ENCODE measurements around the gene NMUR1. TPM values are rescaled to one million over a fixed set of nuclear protein-coding genes. Genes with fewer than 3 reads are reported as not detected.

Gene NMUR1
- total RNA-seq, 1 donor from 2014 or later = 0.10 TPM

DNA sequence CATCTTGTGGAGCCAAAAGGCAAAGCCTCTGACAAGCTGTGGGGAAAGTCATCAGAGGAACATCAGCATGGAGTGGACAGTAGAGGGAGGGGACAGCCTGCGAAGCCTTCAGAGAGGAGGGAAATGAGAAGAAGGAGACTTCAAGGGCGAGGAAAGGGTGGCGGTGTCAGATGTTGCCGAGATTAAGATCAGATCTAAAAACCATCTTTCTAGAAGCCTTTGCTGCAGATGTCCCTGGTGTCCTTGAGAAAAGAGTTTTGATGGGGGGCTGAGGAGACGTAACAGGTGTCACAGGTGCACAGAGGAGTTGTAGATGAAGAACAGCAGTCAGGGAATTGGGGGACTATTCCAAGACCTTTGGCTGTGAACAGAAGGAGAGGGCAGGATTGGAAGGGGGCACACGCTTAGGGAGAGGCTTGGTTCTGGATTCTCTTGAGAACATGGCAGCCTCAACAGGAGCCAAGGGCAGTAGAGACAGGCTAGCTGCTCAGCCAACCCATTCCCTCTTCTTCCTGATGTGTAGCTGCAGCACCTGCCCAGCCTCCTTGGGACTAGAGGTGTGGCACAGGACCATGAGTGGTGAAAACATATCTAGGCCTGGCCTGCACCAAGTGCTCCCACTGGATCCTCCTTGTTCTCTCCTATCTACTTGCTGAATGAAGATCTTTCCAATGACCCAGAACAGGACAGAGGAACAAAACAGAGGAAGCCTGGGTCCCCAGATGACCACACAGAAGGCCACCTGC lies 43.2 kb downstream of the NMUR1 start:
- Mint-ChIP-seq H3K4me1 (ENCODE audit: unreplicated experiment) (no peaks in the 10 kb centered on the region), H3K27ac (no peak overlapping the region), H3K4me3 (no peak overlapping the region), H3K9me3 (peaks cover 5% of the 10 kb centered on the region), H3K36me3 (no peaks in the 10 kb centered on the region), H3K27me3 (no peaks in the 10 kb centered on the region)
- DNase-seq (ENCODE audit: extremely low spot score, unreplicated experiment) = no peak
- TF ChIP-seq, protein P1, sequence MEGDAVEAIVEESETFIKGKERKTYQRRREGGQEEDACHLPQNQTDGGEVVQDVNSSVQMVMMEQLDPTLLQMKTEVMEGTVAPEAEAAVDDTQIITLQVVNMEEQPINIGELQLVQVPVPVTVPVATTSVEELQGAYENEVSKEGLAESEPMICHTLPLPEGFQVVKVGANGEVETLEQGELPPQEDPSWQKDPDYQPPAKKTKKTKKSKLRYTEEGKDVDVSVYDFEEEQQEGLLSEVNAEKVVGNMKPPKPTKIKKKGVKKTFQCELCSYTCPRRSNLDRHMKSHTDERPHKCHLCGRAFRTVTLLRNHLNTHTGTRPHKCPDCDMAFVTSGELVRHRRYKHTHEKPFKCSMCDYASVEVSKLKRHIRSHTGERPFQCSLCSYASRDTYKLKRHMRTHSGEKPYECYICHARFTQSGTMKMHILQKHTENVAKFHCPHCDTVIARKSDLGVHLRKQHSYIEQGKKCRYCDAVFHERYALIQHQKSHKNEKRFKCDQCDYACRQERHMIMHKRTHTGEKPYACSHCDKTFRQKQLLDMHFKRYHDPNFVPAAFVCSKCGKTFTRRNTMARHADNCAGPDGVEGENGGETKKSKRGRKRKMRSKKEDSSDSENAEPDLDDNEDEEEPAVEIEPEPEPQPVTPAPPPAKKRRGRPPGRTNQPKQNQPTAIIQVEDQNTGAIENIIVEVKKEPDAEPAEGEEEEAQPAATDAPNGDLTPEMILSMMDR (conservative IDR thresholded peaks at IDR 0.05) = no peak

DNA sequence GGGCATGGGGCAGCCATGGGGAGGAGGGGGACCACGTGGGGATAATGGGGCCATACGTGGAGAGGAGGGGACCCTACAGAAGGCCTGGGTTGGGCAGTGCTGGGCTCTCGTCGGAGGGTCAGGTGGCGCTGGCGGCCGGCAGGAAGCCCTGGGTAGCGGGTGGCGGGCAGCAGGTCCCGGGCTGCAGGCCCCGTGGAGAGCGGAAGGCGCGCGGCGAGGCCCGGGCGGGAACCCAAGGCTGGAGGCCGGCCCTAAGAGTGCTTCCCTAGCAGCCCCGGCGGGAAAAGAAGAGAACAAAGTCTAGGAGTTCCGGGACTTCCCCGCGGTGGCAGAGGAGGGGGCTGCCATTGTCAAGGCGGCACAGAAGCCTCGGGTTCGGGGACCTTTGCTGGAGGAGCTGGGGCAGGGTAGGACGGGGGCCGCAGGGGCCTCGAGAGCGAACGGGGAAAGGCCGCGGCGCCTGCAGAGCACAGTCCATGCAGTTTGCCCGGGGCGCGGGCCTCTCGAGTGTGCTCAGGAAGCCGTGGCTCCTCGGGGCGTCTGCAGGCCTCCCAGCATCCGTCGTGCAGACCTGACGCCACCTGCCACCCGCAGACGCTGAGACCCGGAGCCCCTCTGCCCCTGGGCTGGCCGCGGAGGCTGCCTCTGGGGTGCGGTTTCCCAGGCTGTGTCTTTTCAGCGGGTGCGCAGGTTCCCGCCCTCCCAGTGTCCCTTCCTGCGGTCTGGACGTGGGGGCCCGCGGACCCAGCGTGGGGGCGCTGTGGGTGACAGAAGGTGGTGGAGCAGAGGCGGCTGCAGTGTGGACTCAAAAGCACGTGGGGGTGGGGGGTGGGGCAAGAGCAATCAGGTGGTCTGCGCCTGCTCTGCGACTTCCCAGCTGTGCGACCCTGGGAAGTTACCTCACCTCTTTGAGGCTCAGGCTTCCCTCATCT lies 46.6 kb downstream of the NMUR1 start:
- TF ChIP-seq, protein P1 (conservative IDR thresholded peaks at IDR 0.05) = no peak
- no peak for DNase-seq (ENCODE audit: extremely low spot score, unreplicated experiment)
- no peaks in the 10 kb centered on the region for H3K4me1 Mint-ChIP-seq (ENCODE audit: unreplicated experiment)
- H3K4me3 Mint-ChIP-seq = no peak overlapping the region
- H3K36me3 Mint-ChIP-seq = no peaks in the 10 kb centered on the region
- H3K27me3 Mint-ChIP-seq = no peaks in the 10 kb centered on the region
- no peaks in the 10 kb centered on the region for H3K9me3 Mint-ChIP-seq
- no peak overlapping the region for H3K27ac Mint-ChIP-seq

DNA sequence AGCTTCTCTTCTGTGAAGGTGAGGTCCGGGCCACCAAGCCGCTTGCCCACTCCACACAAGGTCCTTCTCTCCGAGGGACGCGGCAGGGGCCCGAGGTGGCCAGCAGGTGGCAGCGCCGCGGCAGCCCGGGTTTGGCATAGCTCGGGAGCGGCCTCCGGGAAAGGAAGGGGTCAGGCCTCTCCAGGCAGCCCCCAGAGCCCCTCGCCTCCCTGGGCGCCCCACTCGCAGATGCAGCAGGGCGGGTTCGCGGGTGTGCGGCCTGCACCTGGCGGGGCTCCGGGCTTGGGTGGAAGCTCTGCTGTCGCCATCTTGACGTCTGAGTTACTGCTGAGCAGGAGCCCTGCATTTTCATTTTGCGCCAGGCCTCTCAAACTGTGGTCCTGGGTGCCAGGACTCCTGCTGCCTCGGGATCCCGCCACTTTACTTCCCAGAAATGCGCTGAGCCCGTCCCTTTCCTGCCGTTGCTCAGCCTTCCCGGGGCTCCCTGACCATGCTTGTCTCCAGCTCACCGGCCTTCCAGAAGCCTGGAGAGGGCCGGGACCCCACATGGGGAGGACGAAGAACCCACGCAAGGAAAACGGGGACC lies 47.3 kb downstream of the NMUR1 start:
- Mint-ChIP-seq H3K9me3 (no peaks in the 10 kb centered on the region), H3K27me3 (no peaks in the 10 kb centered on the region), H3K36me3 (no peaks in the 10 kb centered on the region), H3K27ac (no peak overlapping the region), H3K4me1 (ENCODE audit: unreplicated experiment) (no peaks in the 10 kb centered on the region), H3K4me3 (no peak overlapping the region)
- peak; percentile 79 for DNase-seq (ENCODE audit: extremely low spot score, unreplicated experiment)
- TF ChIP-seq, protein P1 (conservative IDR thresholded peaks at IDR 0.05) = peak; percentile 89

DNA sequence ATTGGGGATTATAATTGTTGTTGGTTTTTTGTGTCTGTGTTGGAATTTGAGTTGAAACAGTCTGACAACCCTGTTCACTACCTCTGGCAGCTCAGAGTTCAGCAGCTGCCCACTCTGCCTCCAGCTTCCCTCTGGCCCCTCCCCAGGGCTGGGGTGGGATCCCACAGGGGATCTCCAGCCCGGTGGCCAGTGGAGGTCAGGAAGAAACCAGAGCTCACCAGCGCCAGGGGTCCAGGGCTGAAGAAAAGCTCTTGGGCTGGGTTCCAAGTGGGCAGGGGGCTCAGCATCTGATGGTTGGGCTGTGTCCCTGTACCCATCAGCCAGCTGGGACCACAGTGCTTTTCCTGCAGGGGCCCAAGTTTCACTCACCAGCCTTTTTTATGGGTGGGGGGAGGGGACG lies 49.5 kb downstream of the NMUR1 start:
- TF ChIP-seq, protein P1 (conservative IDR thresholded peaks at IDR 0.05) = no peak
- no peaks in the 10 kb centered on the region for H3K36me3 Mint-ChIP-seq
- no peak for DNase-seq (ENCODE audit: extremely low spot score, unreplicated experiment)
- H3K4me3 Mint-ChIP-seq = no peak overlapping the region
- H3K27me3 Mint-ChIP-seq = no peaks in the 10 kb centered on the region
- no peaks in the 10 kb centered on the region for H3K4me1 Mint-ChIP-seq (ENCODE audit: unreplicated experiment)
- no peak overlapping the region for H3K27ac Mint-ChIP-seq
- H3K9me3 Mint-ChIP-seq = no peaks in the 10 kb centered on the region

DNA sequence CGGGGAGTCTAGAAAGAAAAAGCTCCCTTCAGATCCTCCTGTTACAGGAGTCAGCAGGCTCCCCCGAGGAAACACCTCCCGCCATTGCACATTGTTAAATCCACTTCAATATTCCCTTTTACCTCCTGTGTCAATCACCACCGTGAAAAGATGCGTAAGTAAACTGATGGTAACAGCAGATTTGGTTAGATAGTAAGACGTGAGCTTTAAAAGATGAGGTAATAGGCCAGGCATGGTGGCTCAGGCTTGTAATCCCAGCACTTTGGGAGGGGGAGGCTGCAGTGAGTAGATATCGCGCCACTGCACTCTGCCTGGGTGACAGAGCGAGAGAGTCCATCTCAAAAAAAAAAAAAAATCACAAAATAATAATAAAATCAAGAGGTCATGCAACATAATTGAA lies 50.8 kb downstream of the NMUR1 start:
- TF ChIP-seq, protein P1 (conservative IDR thresholded peaks at IDR 0.05) = no peak

More for the DNA sequence above, 50.8 kb downstream of the NMUR1 start:
- no peak for DNase-seq (ENCODE audit: extremely low spot score, unreplicated experiment)
- no peaks in the 10 kb centered on the region for H3K36me3 Mint-ChIP-seq
- no peaks in the 10 kb centered on the region for H3K4me1 Mint-ChIP-seq (ENCODE audit: unreplicated experiment)
- no peaks in the 10 kb centered on the region for H3K27me3 Mint-ChIP-seq
- no peak overlapping the region for H3K4me3 Mint-ChIP-seq
- no peak overlapping the region for H3K27ac Mint-ChIP-seq
- no peaks in the 10 kb centered on the region for H3K9me3 Mint-ChIP-seq
